ENCODE measurements around the gene MPL.

MPL gene

DNA sequence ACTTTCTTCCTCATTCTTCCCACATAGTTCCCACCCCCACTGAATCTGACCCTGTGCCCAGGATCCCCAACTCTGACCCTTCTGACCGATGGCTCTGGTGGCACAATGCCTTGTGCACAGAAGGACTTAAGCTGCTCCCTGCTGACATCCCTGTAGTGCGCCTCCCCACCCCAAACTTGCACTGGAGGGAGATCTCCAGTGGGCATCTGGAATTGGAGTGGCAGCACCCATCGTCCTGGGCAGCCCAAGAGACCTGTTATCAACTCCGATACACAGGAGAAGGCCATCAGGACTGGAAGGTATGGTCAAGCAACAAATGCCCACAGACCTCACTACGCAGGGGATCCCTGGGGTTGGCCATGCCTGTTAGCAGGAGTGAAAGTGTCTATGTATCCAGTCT is 9.0 kb downstream of the MPL start:
- TF ChIP-seq ZNF48 (tag by site-specific recombination; IDR thresholded peaks at IDR 0.05) (no peak), ZXDB (tag by site-specific recombination; IDR thresholded peaks at IDR 0.05) (no peak), ZNF777 (tag by site-specific recombination; IDR thresholded peaks at IDR 0.05; ENCODE audit: borderline replicate concordance) (no peak), ZNF391 (tag by site-specific recombination; IDR thresholded peaks at IDR 0.05; ENCODE audit: borderline replicate concordance, low read depth) (no peak), ZNF138 (tag by site-specific recombination; IDR thresholded peaks at IDR 0.05; ENCODE audit: borderline replicate concordance) (no peak), KLF9 (tag by site-specific recombination; IDR thresholded peaks at IDR 0.05; ENCODE audit: low read depth) (no peak), ZNF174 (tag by site-specific recombination; IDR thresholded peaks at IDR 0.05) (no peak), ZNF221 (tag by site-specific recombination; IDR thresholded peaks at IDR 0.05; ENCODE audit: borderline replicate concordance) (no peak), ZNF169 (tag by site-specific recombination; IDR thresholded peaks at IDR 0.05) (no peak), GLIS2 (tag by site-specific recombination; IDR thresholded peaks at IDR 0.05) (no peak), ZNF664 (tag by site-specific recombination; IDR thresholded peaks at IDR 0.05) (no peak), ZFP3 (tag by site-specific recombination; IDR thresholded peaks at IDR 0.05; ENCODE audit: low read depth) (no peak)
- TF ChIP-seq, protein P1, sequence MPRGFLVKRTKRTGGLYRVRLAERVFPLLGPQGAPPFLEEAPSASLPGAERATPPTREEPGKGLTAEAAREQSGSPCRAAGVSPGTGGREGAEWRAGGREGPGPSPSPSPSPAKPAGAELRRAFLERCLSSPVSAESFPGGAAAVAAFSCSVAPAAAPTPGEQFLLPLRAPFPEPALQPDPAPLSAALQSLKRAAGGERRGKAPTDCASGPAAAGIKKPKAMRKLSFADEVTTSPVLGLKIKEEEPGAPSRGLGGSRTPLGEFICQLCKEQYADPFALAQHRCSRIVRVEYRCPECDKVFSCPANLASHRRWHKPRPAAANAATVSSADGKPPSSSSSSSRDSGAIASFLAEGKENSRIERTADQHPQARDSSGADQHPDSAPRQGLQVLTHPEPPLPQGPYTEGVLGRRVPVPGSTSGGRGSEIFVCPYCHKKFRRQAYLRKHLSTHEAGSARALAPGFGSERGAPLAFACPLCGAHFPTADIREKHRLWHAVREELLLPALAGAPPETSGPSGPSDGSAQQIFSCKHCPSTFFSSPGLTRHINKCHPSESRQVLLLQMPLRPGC (tag by site-specific recombination; IDR thresholded peaks at IDR 0.05) = no peak
- TF ChIP-seq, protein P2, sequence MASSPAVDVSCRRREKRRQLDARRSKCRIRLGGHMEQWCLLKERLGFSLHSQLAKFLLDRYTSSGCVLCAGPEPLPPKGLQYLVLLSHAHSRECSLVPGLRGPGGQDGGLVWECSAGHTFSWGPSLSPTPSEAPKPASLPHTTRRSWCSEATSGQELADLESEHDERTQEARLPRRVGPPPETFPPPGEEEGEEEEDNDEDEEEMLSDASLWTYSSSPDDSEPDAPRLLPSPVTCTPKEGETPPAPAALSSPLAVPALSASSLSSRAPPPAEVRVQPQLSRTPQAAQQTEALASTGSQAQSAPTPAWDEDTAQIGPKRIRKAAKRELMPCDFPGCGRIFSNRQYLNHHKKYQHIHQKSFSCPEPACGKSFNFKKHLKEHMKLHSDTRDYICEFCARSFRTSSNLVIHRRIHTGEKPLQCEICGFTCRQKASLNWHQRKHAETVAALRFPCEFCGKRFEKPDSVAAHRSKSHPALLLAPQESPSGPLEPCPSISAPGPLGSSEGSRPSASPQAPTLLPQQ (tag by site-specific recombination; IDR thresholded peaks at IDR 0.05) = no peak
- TF ChIP-seq, protein P3, sequence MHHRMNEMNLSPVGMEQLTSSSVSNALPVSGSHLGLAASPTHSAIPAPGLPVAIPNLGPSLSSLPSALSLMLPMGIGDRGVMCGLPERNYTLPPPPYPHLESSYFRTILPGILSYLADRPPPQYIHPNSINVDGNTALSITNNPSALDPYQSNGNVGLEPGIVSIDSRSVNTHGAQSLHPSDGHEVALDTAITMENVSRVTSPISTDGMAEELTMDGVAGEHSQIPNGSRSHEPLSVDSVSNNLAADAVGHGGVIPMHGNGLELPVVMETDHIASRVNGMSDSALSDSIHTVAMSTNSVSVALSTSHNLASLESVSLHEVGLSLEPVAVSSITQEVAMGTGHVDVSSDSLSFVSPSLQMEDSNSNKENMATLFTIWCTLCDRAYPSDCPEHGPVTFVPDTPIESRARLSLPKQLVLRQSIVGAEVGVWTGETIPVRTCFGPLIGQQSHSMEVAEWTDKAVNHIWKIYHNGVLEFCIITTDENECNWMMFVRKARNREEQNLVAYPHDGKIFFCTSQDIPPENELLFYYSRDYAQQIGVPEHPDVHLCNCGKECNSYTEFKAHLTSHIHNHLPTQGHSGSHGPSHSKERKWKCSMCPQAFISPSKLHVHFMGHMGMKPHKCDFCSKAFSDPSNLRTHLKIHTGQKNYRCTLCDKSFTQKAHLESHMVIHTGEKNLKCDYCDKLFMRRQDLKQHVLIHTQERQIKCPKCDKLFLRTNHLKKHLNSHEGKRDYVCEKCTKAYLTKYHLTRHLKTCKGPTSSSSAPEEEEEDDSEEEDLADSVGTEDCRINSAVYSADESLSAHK (tag by site-specific recombination; IDR thresholded peaks at IDR 0.05) = no peak
- TF ChIP-seq, protein P4, sequence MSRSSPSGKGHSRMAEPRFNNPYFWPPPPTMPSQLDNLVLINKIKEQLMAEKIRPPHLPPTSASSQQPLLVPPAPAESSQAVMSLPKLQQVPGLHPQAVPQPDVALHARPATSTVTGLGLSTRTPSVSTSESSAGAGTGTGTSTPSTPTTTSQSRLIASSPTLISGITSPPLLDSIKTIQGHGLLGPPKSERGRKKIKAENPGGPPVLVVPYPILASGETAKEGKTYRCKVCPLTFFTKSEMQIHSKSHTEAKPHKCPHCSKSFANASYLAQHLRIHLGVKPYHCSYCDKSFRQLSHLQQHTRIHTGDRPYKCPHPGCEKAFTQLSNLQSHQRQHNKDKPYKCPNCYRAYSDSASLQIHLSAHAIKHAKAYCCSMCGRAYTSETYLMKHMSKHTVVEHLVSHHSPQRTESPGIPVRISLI (tag by site-specific recombination; IDR thresholded peaks at IDR 0.05) = no peak
- TF ChIP-seq, protein P5, sequence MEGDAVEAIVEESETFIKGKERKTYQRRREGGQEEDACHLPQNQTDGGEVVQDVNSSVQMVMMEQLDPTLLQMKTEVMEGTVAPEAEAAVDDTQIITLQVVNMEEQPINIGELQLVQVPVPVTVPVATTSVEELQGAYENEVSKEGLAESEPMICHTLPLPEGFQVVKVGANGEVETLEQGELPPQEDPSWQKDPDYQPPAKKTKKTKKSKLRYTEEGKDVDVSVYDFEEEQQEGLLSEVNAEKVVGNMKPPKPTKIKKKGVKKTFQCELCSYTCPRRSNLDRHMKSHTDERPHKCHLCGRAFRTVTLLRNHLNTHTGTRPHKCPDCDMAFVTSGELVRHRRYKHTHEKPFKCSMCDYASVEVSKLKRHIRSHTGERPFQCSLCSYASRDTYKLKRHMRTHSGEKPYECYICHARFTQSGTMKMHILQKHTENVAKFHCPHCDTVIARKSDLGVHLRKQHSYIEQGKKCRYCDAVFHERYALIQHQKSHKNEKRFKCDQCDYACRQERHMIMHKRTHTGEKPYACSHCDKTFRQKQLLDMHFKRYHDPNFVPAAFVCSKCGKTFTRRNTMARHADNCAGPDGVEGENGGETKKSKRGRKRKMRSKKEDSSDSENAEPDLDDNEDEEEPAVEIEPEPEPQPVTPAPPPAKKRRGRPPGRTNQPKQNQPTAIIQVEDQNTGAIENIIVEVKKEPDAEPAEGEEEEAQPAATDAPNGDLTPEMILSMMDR (tag by site-specific recombination; IDR thresholded peaks at IDR 0.05) = no peak
- TF ChIP-seq, protein P6, sequence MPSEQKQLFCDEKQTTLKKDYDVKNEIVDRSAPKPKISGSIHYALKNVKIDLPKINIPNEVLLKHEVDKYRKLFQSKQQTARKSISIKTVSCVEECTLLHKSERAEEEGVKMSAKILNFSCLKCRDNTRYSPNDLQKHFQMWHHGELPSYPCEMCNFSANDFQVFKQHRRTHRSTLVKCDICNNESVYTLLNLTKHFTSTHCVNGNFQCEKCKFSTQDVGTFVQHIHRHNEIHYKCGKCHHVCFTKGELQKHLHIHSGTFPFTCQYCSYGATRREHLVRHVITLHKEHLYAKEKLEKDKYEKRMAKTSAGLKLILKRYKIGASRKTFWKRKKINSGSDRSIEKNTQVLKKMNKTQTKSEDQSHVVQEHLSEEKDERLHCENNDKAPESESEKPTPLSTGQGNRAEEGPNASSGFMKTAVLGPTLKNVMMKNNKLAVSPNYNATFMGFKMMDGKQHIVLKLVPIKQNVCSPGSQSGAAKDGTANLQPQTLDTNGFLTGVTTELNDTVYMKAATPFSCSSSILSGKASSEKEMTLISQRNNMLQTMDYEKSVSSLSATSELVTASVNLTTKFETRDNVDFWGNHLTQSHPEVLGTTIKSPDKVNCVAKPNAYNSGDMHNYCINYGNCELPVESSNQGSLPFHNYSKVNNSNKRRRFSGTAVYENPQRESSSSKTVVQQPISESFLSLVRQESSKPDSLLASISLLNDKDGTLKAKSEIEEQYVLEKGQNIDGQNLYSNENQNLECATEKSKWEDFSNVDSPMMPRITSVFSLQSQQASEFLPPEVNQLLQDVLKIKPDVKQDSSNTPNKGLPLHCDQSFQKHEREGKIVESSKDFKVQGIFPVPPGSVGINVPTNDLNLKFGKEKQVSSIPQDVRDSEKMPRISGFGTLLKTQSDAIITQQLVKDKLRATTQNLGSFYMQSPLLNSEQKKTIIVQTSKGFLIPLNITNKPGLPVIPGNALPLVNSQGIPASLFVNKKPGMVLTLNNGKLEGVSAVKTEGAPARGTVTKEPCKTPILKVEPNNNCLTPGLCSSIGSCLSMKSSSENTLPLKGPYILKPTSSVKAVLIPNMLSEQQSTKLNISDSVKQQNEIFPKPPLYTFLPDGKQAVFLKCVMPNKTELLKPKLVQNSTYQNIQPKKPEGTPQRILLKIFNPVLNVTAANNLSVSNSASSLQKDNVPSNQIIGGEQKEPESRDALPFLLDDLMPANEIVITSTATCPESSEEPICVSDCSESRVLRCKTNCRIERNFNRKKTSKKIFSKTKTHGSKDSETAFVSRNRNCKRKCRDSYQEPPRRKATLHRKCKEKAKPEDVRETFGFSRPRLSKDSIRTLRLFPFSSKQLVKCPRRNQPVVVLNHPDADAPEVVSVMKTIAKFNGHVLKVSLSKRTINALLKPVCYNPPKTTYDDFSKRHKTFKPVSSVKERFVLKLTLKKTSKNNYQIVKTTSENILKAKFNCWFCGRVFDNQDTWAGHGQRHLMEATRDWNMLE (tag by site-specific recombination; conservative IDR thresholded peaks at IDR 0.05; ENCODE audit: low read depth) = no peak
- TF ChIP-seq, protein P7, sequence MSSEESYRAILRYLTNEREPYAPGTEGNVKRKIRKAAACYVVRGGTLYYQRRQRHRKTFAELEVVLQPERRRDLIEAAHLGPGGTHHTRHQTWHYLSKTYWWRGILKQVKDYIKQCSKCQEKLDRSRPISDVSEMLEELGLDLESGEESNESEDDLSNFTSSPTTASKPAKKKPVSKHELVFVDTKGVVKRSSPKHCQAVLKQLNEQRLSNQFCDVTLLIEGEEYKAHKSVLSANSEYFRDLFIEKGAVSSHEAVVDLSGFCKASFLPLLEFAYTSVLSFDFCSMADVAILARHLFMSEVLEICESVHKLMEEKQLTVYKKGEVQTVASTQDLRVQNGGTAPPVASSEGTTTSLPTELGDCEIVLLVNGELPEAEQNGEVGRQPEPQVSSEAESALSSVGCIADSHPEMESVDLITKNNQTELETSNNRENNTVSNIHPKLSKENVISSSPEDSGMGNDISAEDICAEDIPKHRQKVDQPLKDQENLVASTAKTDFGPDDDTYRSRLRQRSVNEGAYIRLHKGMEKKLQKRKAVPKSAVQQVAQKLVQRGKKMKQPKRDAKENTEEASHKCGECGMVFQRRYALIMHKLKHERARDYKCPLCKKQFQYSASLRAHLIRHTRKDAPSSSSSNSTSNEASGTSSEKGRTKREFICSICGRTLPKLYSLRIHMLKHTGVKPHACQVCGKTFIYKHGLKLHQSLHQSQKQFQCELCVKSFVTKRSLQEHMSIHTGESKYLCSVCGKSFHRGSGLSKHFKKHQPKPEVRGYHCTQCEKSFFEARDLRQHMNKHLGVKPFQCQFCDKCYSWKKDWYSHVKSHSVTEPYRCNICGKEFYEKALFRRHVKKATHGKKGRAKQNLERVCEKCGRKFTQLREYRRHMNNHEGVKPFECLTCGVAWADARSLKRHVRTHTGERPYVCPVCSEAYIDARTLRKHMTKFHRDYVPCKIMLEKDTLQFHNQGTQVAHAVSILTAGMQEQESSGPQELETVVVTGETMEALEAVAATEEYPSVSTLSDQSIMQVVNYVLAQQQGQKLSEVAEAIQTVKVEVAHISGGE (tag by site-specific recombination; conservative IDR thresholded peaks at IDR 0.05; ENCODE audit: low read depth) = no peak
- Histone ChIP-seq H3K4me1 (ENCODE audit: control insufficient read depth, insufficient read depth, low read length) (0 out of 2 replicates have a peak, but pooled peaks cover 3% of the 10 kb centered on the region), H3K27ac (ENCODE audit: extremely low read depth, low read depth, low read length) (no peak overlapping the region), H3K9me3 (ENCODE audit: control insufficient read depth, insufficient read depth, low read depth, low read length) (no peaks in the 10 kb centered on the region), H3K36me3 (ENCODE audit: control insufficient read depth in 2 of 2, insufficient read depth in 1 of 2, low read length in 2 of 2) (no peaks in the 10 kb centered on the region), H3K4me3 (ENCODE audit: low read depth, low read length) (no peak overlapping the region)
- POLR2A ChIA-PET = interaction anchor here (0.7 kb wide), 1 partner anchor 12 kb away, joined by 4 read pairs; the partner anchor contains the start of gene CDC20
- CTCF ChIA-PET = interaction anchor here (0.8 to 1.0 kb wide), 2 partner anchors 12 to 68 kb away, joined by 3 read pairs; no protein-coding TSS in a partner anchor

All from HEK293 (cell line).